ENCODE measurements around the gene HDHD5. TPM values are rescaled to one million over a fixed set of nuclear protein-coding genes. Genes with fewer than 3 reads are reported as not detected.
"Not testable (repeated sequence)": the region's sequence is repeated elsewhere in the genome, so short reads cannot be mapped to it uniquely, and the experiment has no call there.

HDHD5 gene
- total RNA-seq, 1 experiment from 2014 or later, result 33.5 TPM

GRCh38 chr22:17158176-17158567, 905 bp downstream of the HDHD5 start:
- DNase-seq (ENCODE audit: extremely low read depth, low read depth), result no peak

- DNase-seq (ENCODE audit: extremely low read depth, low read depth), result no peak
These were observed 1.4 kb downstream of the HDHD5 start for GRCh38 chr22:17157714-17158113.

DNA sequence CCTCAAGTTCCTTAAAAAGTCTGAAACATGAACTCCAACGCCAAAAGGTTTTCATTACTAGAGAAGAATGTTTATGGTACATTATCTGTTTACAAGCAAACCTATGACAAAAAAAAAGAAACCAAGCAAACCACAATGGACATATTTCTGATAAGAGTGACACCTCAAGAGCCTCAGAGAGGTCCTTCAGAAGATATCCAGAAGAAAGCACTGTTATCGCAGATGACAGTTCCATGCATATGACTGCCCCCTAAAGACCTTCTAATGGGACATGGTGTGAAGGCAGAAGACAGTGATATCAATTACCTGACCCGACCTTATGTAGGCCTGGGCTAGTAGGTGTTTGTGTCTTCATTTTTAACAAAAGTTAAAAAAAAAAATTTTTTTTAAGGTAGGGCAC, 3.1 kb downstream of the HDHD5 start:
- DNase-seq (ENCODE audit: extremely low read depth, low read depth), result no peak

DNA sequence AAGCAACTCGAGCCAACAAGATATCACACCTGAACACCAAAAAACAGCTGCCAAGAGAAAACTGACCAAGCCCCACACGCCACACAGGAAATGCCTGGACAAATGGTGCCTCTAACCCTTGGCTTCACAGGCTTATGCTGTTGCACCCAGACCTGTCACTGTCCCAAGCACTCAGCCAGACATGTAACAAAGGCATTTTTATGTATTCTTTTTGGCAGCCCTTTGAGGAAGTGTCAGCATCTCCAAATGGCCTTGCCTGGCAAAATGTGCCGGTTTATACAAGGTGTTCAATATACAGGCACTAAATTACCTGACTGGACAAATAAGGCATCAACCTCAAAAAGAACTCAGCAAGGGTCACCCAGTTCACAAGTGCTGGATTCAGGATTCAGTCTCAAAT, 6.1 kb downstream of the HDHD5 start:
- no peak for DNase-seq (ENCODE audit: extremely low read depth, low read depth)

- DNase-seq (ENCODE audit: extremely low read depth, low read depth), result no peak
These were observed 6.7 kb downstream of the HDHD5 start for GRCh38 chr22:17152340-17152739.

- no peak for DNase-seq (ENCODE audit: extremely low read depth, low read depth)
These were observed 9.8 kb downstream of the HDHD5 start for GRCh38 chr22:17149076-17149815.

DNA sequence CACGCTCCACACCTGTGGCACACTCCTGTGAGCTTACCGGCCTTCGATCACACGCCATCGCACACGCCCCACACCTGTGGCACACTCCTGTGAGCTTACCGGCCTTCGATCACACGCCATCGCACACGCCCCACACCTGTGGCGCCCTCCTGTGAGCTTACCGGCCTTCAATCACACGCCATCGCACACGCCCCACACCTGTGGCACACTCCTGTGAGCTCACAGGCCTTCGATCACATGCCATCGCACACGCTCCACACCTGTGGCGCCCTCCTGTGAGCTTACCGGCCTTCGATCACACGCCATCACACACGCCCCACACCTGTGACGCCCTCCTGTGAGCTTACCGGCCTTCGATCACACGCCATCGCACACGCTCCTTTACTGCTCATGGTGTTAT, 11.6 kb downstream of the HDHD5 start:
- DNase-seq (ENCODE audit: extremely low read depth, low read depth), result not testable (repeated sequence)

DNA sequence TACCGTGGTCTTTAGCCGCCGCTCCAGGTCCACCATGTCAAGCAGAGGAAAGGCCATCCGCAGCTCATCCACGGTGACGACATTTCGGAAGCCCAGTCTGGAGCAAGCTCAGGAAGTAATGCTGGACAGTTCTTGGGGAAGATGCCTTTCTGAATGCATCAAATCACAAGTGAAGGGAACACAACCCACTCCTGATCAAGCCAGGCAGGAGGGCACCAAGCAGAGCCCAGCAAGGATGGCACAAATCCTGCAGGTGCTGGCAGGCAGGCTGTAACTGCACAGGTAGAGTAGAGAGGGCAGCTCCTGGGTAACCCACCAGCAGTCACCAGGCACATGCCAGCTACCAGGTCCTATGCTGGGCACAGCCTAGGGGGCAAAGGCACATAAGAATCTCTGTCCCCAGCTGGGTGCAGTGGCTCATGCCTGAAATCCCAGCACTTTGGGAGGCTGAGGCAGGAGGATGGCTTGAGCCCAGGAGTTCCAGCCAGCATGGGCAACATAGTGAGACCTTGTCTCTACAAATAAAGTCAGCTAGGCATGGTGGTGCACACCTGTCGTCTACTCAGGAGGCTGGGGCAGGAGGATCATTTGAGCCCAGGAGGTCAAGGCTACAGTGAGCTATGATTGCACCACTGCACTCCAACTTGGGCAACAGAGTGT, 13.9 kb downstream of the HDHD5 start:
- DNase-seq (ENCODE audit: extremely low read depth, low read depth), result no peak

GRCh38 chr22:17143826-17144225, 15.3 kb downstream of the HDHD5 start:
- DNase-seq (ENCODE audit: extremely low read depth, low read depth), result no peak

- no peak for DNase-seq (ENCODE audit: extremely low read depth, low read depth)
These were observed 16.0 kb downstream of the HDHD5 start for GRCh38 chr22:17143101-17143500.

GRCh38 chr22:17140826-17141766, 18.0 kb downstream of the HDHD5 start:
- DNase-seq (ENCODE audit: extremely low read depth, low read depth), result no peak

GRCh38 chr22:17140022-17140421, 19.1 kb downstream of the HDHD5 start:
- no peak for DNase-seq (ENCODE audit: extremely low read depth, low read depth)

DNA sequence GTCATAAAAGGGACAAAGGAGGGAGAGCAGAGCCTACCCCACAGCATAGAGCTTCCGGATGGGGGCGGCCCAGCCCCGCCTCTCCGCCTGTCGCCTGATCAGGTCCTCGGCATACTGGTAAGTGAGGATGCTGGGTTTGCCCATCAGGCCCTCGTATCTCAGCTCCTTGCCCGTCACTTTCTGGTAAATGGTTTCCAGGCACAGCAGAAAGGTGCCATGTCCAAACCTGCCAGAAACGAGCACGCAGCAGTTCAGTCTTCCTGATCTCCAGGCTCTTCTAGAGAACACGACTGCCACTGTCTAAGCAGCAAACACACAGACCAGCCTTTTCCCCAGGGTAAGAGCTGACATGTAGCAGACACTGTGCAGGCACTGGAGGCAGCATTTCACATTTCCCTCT, 20.6 kb downstream of the HDHD5 start:
- DNase-seq (ENCODE audit: extremely low read depth, low read depth), result no peak

GRCh38 chr22:17137861-17138425, 21.1 kb downstream of the HDHD5 start:
- DNase-seq (ENCODE audit: extremely low read depth, low read depth), result no peak

- DNase-seq (ENCODE audit: extremely low read depth, low read depth), result no peak
These were observed 21.9 kb downstream of the HDHD5 start for GRCh38 chr22:17137170-17137569.

DNA sequence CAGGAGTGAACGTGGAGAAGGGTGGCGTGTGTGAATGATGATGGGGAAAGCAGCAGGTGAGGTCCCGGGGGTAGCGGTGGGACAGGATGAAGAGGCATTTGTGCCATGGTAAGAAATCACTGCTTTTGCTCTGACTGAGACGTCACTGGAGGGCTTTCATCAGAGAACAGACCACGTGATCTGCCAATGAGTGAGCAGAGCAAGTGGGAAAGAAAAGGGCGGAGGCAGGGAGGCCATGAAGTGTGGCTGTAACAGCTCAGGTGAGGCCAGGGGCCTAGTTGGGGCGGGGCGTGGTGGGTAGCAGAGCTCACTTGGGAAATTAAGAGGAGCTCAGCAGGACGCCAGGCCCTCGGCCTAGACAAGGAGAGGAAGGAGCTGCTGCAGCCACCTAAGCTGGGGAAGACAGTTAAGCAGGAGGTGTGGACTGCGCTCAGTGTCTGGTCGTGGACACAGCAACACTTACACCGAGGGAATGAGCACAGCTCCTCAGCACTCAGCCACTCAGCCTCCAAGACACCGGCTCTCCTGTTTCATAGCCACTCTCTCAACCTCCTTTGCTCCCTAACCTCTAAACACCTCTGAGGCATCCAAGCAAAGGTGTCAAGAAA, 23.8 kb downstream of the HDHD5 start:
- no peak for DNase-seq (ENCODE audit: extremely low read depth, low read depth)

GRCh38 chr22:17133137-17133536, 25.9 kb downstream of the HDHD5 start:
- no peak for DNase-seq (ENCODE audit: extremely low read depth, low read depth)

DNA sequence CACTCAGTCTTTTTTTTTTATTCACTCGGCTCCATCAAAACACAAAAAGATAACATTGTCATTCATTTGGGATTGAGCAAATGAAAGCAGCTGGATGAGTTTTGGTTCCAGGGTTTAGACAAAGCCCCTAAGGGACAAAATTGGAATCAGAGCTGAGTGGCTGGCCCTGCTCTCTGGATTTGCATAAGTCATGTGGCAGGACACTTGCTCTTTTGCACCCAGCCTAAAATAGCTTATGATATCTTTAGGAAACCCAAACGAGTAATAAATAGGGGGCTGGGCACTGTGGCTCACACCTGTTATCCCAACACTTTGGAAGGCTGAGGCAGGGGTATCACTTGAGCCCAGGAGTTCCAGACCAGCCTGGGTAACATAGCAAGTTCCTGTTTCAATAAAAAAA, 27.0 kb downstream of the HDHD5 start:
- DNase-seq (ENCODE audit: extremely low read depth, low read depth), result no peak

DNA sequence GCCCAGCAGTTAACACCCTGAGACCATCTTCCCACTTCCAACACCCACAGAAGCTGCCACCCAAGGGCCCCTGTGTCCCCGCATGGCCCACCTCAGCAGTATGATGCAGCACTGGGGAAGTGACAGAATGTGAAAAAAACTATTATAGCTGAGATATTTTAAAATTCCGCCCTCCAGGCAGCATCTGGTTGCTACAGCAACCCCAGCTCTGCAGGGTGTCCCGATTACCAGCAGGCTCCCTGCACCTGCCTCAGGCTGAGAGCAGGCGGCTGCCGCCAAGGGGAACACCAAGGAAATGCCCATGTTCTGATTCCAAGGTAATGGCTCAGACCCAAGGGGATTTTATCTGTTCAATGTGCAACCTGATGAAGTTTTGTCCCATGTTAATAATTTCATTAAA, 27.4 kb downstream of the HDHD5 start:
- DNase-seq (ENCODE audit: extremely low read depth, low read depth), result no peak

DNA sequence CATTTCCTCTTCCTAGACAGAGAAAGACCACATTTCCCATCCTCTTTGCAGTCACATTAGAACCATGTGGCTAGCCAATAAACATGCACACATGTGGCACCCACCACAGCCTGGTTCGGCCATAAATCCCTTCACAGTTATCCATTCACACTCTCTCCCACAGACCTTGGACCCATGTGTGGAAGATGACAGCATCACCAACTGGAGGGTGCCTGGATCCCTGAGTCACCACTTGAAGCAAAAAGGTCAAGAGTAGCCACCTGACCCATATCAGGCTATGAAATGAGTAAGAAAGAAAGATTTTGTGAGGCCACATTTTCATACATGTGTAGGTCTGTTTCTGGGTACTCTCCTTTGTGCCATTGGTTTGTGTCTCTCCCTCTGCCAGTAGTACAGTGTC, 28.9 kb downstream of the HDHD5 start:
- DNase-seq (ENCODE audit: extremely low read depth, low read depth), result no peak
